ENCODE data around the gene HSD3B7.

GRCh38 chr16:30947859-30948666, 36.9 kb upstream of the HSD3B7 start:
- TF ChIP-seq POLR2AphosphoS5 (IDR thresholded peaks at IDR 0.05; ENCODE audit: low read depth, low read length) (no peak), TAF1 (IDR thresholded peaks at IDR 0.05; ENCODE audit: borderline replicate concordance, low read depth, low read length) (no peak)
